ENCODE results near the gene PDXK. TPM values are rescaled to one million over a fixed set of nuclear protein-coding genes. Genes with fewer than 3 reads are reported as not detected.

The PDXK gene
- total and polyA plus RNA-seq, 7 donors: 17.2 to 96.5 (median 37.0) TPM

DNA sequence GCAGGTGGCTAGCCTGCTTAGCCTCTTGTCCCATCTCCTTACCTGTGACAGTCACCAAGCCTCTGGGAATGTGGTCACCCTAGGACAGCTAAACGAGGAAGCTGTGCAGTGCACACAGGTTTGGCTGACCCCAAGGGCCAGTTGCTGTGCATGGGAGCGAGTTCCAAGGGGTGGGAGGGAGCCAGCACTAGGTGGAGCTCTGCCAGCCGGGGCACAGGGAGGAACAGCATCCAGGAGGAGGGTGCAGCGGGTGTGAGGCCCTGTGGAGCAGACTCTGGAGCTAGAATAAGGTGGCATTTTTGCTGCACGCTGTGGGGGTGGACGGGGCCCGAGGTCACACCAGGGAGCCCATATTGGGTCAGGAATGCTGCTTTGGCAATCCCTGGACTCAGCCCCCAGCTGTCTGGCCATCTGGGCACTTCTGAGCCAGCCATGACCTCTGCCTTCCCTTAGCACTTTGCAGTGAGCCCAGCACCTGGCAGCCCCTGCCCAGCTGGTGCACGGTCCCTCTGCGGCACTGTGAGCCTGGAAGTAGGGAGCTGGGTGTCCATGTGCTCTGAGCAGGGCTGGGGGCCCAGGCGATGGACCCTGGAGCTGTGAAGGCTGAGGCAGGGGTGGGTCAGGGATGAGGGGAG is 8.7 kb downstream of the PDXK start:
- Histone ChIP-seq H3K36me3 (ENCODE audit: insufficient read depth in 1 of 2, low read depth in 1 of 2) (peaks cover 0 to 12% of the 10 kb centered on the region in 2 donors), H3K27me3 (ENCODE audit: insufficient read depth in 3 of 3, low read length in 2 of 3) (no peaks in the 10 kb centered on the region), H3K9me3 (no peaks in the 10 kb centered on the region), H3K27ac (peak overlapping the region; percentile 66), H3K4me3 (no peak overlapping the region), H3K4me1 (peaks cover 48% of the 10 kb centered on the region)
- intact Hi-C loops (cut with DNase I): no loop called here
- 15 to 25% (median 22%) methylated on average over 10 of the region's 10 CpGs for WGBS, 3 donors
- TF ChIP-seq, protein P1, sequence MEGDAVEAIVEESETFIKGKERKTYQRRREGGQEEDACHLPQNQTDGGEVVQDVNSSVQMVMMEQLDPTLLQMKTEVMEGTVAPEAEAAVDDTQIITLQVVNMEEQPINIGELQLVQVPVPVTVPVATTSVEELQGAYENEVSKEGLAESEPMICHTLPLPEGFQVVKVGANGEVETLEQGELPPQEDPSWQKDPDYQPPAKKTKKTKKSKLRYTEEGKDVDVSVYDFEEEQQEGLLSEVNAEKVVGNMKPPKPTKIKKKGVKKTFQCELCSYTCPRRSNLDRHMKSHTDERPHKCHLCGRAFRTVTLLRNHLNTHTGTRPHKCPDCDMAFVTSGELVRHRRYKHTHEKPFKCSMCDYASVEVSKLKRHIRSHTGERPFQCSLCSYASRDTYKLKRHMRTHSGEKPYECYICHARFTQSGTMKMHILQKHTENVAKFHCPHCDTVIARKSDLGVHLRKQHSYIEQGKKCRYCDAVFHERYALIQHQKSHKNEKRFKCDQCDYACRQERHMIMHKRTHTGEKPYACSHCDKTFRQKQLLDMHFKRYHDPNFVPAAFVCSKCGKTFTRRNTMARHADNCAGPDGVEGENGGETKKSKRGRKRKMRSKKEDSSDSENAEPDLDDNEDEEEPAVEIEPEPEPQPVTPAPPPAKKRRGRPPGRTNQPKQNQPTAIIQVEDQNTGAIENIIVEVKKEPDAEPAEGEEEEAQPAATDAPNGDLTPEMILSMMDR (IDR thresholded peaks at IDR 0.05): no peak
- ATAC-seq (peak; percentile 37 to 63 (median 60)), DNase-seq (peak; percentile 58 to 81)

DNA sequence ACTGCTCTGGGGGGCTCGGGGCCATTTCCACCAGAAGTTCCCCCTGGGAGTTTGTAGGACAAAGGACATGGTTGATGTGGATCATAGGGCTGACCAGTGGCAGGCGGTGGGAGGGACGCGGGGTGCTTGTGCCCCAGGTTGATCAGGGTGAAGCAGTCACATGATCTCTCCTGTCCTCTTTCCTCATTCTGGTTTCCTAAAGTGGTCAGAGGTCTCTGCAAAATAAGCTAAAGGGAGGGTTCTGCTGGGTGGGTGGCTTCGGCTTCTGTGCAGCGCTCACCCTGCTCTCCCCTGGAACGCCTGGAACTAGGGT is 9.2 kb downstream of the PDXK start:
- intact Hi-C loops (cut with DNase I): no loop called here
- Histone ChIP-seq H3K27ac (peak overlapping the region; percentile 66), H3K4me3 (peak overlapping the region; percentile 60), H3K9me3 (no peaks in the 10 kb centered on the region), H3K27me3 (ENCODE audit: insufficient read depth in 3 of 3, low read length in 2 of 3) (no peaks in the 10 kb centered on the region), H3K4me1 (peaks cover 49% of the 10 kb centered on the region), H3K36me3 (ENCODE audit: insufficient read depth in 1 of 2, low read depth in 1 of 2) (peaks cover 0 to 12% of the 10 kb centered on the region in 2 donors)
- ATAC-seq (peak; percentile 10 to 54 (median 38)), DNase-seq (no peak)
- TF ChIP-seq, protein P1 (IDR thresholded peaks at IDR 0.05): no peak
- 10 to 26% (median 15%) methylated on average over 6 to 7 of the region's 7 CpGs for WGBS, 3 donors

- Histone ChIP-seq H3K36me3 (ENCODE audit: insufficient read depth in 1 of 2, low read depth in 1 of 2) (peaks cover 0 to 5% of the 10 kb centered on the region in 2 donors), H3K27me3 (ENCODE audit: insufficient read depth in 3 of 3, low read length in 2 of 3) (no peaks in the 10 kb centered on the region), H3K9me3 (no peaks in the 10 kb centered on the region), H3K27ac (peak overlapping the region; percentile 66), H3K4me1 (peaks cover 49% of the 10 kb centered on the region), H3K4me3 (peak overlapping the region; percentile 60)
- DNase-seq (peak; percentile 96), ATAC-seq (peak; percentile 80 to 84 (median 82))
- intact Hi-C loops (cut with DNase I): no loop called here
- WGBS, 3 donors: 15 to 30% (median 26%) methylated on average over 56 to 59 of the region's 59 CpGs
- TF ChIP-seq, protein P1 (IDR thresholded peaks at IDR 0.05): peak; percentile 21
Measured at GRCh38 chr21:43728467-43729390, 9.8 kb downstream of the PDXK start.

DNA sequence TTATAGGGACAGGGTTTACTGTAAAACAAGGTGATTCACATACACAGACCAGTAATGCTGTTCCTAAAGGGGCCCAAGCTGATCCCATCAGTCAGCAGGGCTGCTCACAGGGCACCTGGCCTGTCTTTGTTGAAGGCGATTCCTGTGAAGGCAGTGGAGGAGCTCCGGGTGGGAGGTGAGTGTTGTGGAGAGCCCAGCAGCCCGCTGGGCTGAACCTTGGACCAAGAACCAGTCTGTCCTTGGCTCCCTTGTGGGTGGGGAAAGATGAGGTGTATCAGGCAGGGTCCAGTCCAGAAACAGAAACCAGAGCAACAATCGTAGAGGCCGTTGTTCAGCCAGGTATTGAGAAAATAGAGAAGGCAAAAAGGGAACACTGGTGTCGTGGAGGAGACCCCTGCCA is 12.5 kb downstream of the PDXK start:
- TF ChIP-seq, protein P1 (IDR thresholded peaks at IDR 0.05): no peak
- intact Hi-C loops (cut with DNase I): no loop called here
- Histone ChIP-seq H3K4me3 (no peak overlapping the region), H3K36me3 (ENCODE audit: insufficient read depth in 1 of 2, low read depth in 1 of 2) (peaks cover 0 to 6% of the 10 kb centered on the region in 2 donors), H3K4me1 (peaks cover 42% of the 10 kb centered on the region), H3K27ac (no peak overlapping the region), H3K9me3 (no peaks in the 10 kb centered on the region), H3K27me3 (ENCODE audit: insufficient read depth in 3 of 3, low read length in 2 of 3) (no peaks in the 10 kb centered on the region)
- no peak for ATAC-seq
- no peak for DNase-seq
- 38 to 62% (median 38%) methylated on average over 6 of the region's 6 CpGs for WGBS, 3 donors
